IPS DF 6.9 (cell line): ENCODE measurements around the gene RAD50.

Experiments
- DNase-seq: peaks from one replicate; pipeline ENCODE4 v3.0.0-alpha.2; 2013; ENCODE audit warnings: low read depth, low spot score
- H3K27ac ChIP-seq: one replicate; pipeline ENCODE4 v1.5.1; 2013; ENCODE audit warnings: low read length, control low read depth
- H3K27me3 ChIP-seq: 2 replicates; pipeline ENCODE4 v1.6.1; 2013; ENCODE audit warnings: mild to moderate bottlenecking, low read length; ENCODE audit not compliant: control insufficient read depth, insufficient read depth
- H3K36me3 ChIP-seq: 2 replicates; pipeline ENCODE4 v1.6.1; 2013; ENCODE audit warnings: low read length; ENCODE audit not compliant: control insufficient read depth, insufficient read depth
- H3K4me1 ChIP-seq: 2 replicates; pipeline ENCODE4 v1.6.1; 2013; ENCODE audit warnings: low read length; ENCODE audit not compliant: control insufficient read depth, insufficient read depth
- H3K4me3 ChIP-seq: 2 replicates; pipeline ENCODE4 v1.5.1; 2013; ENCODE audit warnings: mild to moderate bottlenecking, low read length
- H3K9me3 ChIP-seq: 2 replicates; pipeline ENCODE4 v1.6.1; 2013; ENCODE audit warnings: low read length, inconsistent platforms; ENCODE audit not compliant: control insufficient read depth, insufficient read depth
- WGBS: extraction: QIAGEN DNeasy Blood & Tissue Kit; methylation state at CpG from one replicate; pipeline ENCODE4 v1.1.7; 2013; ENCODE audit warnings: mixed read lengths, missing lambda C conversion rate; ENCODE audit not compliant: insufficient read length, insufficient coverage; 5-methylcytosine and 5-hydroxymethylcytosine counted together

Gene RAD50

DNA sequence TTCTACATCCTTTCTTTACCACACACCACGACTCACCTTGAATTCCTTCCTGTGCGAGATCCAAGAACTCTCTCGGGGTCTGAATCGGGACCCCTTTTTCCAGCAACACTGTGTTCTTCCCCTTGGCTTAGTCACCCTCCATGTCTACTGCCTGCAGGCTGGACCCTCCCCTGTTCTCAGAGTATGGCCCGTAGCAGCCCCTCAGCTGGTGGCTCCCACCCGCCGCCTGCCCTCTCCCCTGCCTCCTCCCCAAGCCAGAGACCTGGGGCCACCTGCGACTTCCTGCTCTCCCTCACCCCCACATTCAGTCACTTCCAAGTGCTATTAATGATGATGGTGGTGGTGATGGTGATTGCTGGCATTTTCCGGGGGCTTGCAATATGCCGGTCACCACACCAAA lies 110.5 kb downstream of the RAD50 start:
- no peak overlapping the region for H3K27ac ChIP-seq
- H3K4me3 ChIP-seq = no peak overlapping the region
- H3K36me3 ChIP-seq = no peaks in the 10 kb centered on the region
- H3K9me3 ChIP-seq = no peaks in the 10 kb centered on the region
- no peak for DNase-seq
- peaks cover 1% of the 10 kb centered on the region; the same call in 1 of the 2 replicates for H3K4me1 ChIP-seq
- WGBS = no CpG with 5 or more reads among the region's 10 CpGs
- no peaks in the 10 kb centered on the region for H3K27me3 ChIP-seq

DNA sequence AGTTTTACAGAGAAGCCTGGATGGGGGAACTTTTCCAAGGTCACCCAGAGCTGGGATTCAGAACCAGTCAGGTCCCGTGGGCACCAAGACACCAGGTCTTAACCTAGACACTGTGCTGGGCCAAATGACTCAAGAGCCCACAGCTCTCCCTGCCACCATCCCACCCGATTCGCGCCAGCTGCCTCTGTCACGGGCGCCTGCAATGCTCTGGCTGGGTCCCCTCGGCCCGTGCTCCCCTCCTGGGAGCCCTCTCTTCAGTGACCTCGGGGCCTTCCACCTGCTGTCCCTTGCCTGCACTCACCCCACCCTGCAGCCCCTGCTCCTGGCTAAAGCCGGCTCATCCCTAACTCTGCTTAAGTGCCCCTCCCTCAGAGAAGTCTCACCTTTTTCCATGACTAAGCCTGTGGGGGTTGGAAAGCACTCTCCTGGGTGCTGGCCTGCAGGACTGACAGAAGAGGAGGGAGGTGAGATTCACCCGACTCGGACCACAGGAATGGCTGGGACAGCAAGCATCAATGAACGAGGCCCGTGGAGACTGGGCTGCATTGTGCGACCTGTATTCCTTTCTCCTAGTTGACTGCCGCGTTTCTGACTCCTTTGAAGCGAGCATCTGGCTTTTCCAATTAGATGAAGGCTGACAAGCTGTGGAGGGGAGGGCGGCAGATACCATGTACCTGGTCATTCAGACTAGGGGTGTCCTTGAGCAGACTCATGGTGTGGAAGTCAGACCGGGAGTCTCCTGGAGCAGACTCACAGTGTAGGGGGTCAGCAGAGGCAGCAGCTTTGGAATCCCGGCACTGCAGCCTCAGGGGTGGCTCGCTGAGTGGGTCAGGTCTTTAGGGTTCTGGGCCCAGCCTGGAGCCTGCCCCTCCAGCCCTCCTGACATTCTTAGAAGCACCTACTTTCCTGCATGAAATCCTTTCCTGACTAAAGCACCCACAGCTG lies 111.3 kb downstream of the RAD50 start:
- Histone ChIP-seq H3K36me3 (no peaks in the 10 kb centered on the region), H3K4me1 (peaks cover 1% of the 10 kb centered on the region; the same call in 1 of the 2 replicates), H3K9me3 (no peaks in the 10 kb centered on the region), H3K27me3 (no peaks in the 10 kb centered on the region), H3K4me3 (no peak overlapping the region), H3K27ac (no peak overlapping the region)
- WGBS = no CpG with 5 or more reads among the region's 22 CpGs
- DNase-seq = no peak

DNA sequence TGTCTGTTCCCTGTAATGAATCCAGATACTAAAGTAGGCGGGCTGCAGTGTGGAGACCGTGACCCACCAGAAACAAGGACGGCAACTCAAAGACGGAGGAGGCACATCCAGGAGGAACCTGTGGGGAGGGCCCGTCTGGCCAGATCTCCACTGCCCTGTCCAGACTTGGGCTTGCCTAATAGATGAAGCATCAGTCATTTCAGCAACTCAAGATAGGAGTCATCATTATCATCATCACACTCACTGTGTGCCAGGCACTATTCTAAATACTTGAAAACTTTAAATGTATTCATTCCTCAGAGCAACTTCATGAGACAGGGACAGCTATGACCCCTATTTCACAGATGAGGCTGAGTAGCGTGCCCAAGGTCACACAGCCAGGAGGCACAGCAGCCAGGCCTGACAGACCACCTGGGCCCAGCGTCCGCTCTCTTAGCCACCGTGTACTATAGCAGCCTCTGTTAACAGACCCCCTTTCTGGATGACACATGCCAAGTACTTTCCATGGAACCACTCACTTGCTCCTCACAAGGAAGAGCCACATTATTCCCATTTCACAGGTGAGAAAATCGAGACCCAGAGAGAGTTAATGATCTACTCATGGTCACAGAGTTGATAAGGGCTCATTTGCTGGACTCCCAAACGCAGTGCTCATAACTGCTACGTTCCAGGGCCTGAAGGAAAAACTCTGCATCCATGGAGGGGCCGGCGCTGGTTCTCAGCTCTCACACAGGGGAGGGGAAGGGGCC lies 112.1 kb downstream of the RAD50 start:
- WGBS = no CpG with 5 or more reads among the region's 14 CpGs

DNA sequence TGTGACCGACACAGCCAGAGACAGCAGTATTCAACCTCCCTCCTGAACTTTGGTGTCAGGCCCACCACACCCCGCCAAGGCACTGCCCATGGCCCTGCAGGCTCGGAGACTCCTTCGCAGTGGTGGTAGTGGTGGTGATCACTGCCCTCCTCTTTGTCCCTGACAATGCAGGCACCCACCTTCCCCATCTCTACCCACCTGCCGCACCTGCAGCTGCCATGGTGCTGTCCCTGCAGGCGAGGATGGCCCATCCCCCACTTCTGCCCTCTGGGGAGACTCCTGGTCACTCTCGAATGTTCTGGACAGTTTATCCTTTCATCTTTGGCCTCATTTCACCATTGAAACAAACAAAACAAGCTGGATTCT lies 112.7 kb downstream of the RAD50 start:
- no CpG with 5 or more reads among the region's 7 CpGs for WGBS
- Histone ChIP-seq H3K27me3 (no peaks in the 10 kb centered on the region), H3K27ac (no peak overlapping the region), H3K36me3 (no peaks in the 10 kb centered on the region), H3K9me3 (no peaks in the 10 kb centered on the region), H3K4me3 (no peak overlapping the region), H3K4me1 (peaks cover 1% of the 10 kb centered on the region; the same call in 1 of the 2 replicates)
- DNase-seq = no peak

More for the DNA sequence above, 112.1 kb downstream of the RAD50 start:
- Histone ChIP-seq H3K4me1 (peaks cover 1% of the 10 kb centered on the region; the same call in 1 of the 2 replicates), H3K4me3 (no peak overlapping the region), H3K27me3 (no peaks in the 10 kb centered on the region), H3K36me3 (no peaks in the 10 kb centered on the region), H3K9me3 (no peaks in the 10 kb centered on the region), H3K27ac (no peak overlapping the region)
- no peak for DNase-seq

DNA sequence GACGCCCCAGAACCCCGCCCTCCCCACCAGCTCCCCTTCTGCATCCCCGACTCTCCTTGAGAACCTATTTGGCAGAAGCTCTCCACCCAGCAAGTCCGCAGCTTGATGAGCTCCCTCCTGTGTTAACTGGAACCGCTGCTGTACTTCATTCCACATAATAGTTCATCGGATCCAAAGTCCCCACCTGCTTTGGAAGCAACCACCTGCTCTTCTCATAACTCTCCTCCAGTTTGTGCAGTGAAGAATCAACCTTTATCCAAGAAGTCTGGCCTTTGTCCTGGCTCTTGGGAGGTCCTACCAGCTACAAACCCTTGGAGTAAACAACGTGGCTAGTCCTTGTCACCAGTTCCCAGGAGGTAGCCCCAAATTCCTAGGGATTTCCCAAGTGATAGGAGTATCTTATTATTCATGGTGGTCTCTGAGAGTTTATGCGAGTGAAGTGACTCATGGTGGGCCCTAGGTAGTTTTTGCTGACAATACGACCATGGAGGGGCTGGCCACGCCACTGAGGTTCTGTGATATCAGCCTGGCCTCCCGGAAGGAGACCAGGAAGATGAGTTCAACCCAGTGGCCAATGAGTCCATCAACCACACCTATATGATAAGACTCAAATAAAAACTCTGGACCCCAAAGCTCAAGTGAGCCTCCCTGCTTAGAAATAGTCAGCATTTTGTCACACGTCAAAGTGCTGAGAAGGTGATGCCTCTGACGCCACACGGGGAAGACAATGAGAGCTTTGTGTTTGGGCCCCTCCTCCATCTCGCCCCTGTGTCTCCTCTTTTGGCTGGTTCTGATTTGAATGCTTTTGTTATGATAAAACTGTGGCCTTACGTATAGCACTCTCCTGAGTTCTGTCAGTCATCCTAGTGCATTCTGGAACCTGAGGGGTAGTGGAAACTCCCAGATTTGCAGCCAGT lies 113.4 kb downstream of the RAD50 start:
- DNase-seq = no peak
- no CpG with 5 or more reads among the region's 16 CpGs for WGBS

DNA sequence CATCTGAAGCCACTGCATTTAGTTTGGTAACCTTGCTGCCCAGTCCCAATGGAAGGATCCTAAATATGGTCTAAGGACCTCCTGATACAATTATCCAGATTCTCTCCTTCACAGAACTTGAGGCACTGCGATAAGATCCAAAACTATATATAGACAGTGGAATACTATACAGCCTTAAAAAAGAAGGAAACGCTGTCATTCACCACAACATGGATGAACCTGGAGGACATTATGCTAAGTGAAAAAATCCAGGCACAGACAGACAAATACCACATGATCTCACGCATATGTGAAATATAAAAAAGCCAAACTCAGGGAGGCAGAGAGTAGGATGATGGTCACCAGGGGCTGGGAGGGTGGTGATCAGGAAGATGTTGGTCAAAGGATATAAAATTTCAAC lies 114.2 kb downstream of the RAD50 start:
- Histone ChIP-seq H3K27me3 (no peaks in the 10 kb centered on the region), H3K4me3 (no peak overlapping the region), H3K36me3 (no peaks in the 10 kb centered on the region), H3K27ac (no peak overlapping the region), H3K9me3 (no peaks in the 10 kb centered on the region), H3K4me1 (peaks cover 1% of the 10 kb centered on the region; the same call in 1 of the 2 replicates)
- no CpG with 5 or more reads among the region's 3 CpGs for WGBS
- no peak for DNase-seq

More for the DNA sequence above, 113.4 kb downstream of the RAD50 start:
- H3K9me3 ChIP-seq = no peaks in the 10 kb centered on the region
- H3K27ac ChIP-seq = no peak overlapping the region
- no peak overlapping the region for H3K4me3 ChIP-seq
- no peaks in the 10 kb centered on the region for H3K36me3 ChIP-seq
- peaks cover 1% of the 10 kb centered on the region; the same call in 1 of the 2 replicates for H3K4me1 ChIP-seq
- no peaks in the 10 kb centered on the region for H3K27me3 ChIP-seq

DNA sequence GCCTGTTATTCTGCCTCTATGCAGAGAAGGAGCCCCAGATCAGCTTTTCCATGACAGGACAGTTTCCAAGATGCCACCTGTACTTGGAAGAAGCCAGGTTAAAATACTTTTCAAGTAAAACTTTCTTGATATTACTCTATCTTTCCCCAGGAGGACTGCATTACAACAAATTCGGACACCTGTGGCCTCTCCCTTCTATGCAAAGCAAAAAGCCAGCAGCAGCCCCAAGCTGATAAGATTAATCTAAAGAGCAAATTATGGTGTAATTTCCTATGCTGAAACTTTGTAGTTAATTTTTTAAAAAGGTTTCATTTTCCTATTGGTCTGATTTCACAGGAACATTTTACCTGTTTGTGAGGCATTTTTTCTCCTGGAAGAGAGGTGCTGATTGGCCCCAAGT lies 116.7 kb downstream of the RAD50 start:
- no peaks in the 10 kb centered on the region for H3K9me3 ChIP-seq
- no peaks in the 10 kb centered on the region for H3K36me3 ChIP-seq
- H3K27me3 ChIP-seq = no peaks in the 10 kb centered on the region
- no CpG with 5 or more reads among the region's 1 CpG for WGBS
- H3K4me1 ChIP-seq = peaks cover 1% of the 10 kb centered on the region; the same call in 1 of the 2 replicates
- no peak for DNase-seq
- H3K27ac ChIP-seq = no peak overlapping the region
- no peak overlapping the region for H3K4me3 ChIP-seq

DNA sequence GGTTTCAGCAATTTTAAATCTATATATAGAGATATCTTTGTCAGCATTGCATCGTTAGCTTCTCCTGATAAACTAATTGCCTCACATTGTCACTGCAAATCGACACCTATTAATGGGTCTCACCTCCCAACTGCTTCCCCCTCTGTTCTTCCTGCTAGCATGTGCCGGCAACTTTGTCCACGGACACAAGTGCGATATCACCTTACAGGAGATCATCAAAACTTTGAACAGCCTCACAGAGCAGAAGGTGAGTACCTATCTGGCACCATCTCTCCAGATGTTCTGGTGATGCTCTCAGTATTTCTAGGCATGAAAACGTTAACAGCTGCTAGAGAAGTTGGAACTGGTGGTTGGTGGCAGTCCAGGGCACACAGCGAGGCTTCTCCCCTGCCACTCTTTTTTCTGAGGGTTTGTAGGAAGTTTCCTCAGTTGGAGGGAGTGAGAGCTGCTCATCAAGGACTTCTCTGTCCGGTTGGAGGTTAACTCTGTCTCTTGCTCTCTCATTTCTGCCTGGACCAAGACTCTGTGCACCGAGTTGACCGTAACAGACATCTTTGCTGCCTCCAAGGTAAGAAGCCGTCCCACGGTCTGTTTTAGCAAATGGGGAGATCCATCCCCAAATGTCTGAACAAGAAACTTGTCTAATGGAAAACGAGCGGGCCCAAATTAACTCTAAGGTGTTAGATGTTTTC lies 117.3 kb downstream of the RAD50 start, which contains the start of gene IL4:
IL4 (plus strand) TSS at position 51 of the 692 bp plus-strand sequence; CDS start at position 113, 62 bp downstream.
- DNase-seq = no peak
- no peak within 1 kb of the TSS for H3K27ac ChIP-seq

DNA sequence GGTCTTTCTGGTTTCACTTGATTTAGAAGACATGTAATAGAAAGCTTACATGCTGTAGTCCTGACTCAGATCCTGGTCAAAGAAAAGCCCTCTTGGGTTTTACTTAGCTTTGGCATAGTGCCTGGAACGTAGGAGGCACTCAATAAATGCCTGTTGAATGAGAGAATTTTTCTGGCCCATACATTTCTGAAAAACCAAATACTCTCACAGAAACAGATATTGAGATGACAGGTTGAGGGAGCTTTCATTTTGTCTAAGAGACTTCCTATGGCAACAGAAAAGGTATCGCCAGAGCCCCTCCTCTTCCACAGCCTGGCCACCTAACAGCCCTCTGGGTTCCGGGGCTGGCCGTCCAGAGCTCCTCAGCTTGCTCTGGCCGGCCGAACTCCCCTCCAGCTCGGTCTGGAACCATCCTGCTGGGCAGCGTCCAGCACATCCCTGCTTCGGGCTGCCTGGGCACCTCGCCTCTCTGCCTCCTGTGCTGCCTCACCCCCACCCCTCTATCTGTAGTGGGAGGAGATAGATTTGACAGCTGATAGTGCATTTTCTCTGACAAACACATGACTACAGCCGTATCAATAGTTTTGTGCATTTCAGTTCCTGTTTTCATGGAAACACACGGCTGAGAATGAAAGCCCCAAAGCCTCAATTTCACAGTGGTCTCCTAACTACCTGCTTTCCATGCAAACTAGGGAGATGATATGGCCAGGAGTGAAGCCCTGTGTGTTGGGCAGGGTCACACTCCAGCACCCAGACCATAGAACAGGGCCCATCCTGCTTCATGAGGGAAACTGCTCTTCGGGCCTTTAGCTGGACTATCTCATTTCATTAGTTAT lies 118.1 kb downstream of the RAD50 start:
- H3K36me3 ChIP-seq = no peaks in the 10 kb centered on the region
- H3K27ac ChIP-seq = no peak overlapping the region
- H3K9me3 ChIP-seq = no peaks in the 10 kb centered on the region
- H3K4me1 ChIP-seq = peaks cover 1% of the 10 kb centered on the region; the same call in 1 of the 2 replicates
- no peaks in the 10 kb centered on the region for H3K27me3 ChIP-seq
- no peak for DNase-seq
- H3K4me3 ChIP-seq = no peak overlapping the region
- WGBS = no CpG with 5 or more reads among the region's 13 CpGs

More for the DNA sequence above, 117.3 kb downstream of the RAD50 start, which contains the start of gene IL4:
- Histone ChIP-seq H3K9me3 (no peaks in the 10 kb centered on the region), H3K27me3 (no peaks in the 10 kb centered on the region), H3K4me1 (peaks cover 1% of the 10 kb centered on the region; the same call in 1 of the 2 replicates), H3K4me3 (no peak within 1 kb of the TSS), H3K36me3 (no peaks in the 10 kb centered on the region)
- no CpG with 5 or more reads among the region's 14 CpGs for WGBS
